HL-60 (cell line): ENCODE measurements around the gene GGTLC1.

Source experiments
- DNase-seq, 2 experiments: peaks; one replicate each; pipeline ENCODE4 v3.0.0-alpha.2; 2010 to 2020; ENCODE audit warnings: low read depth in 1 of 2, low spot score in 1 of 2
- H3K27ac ChIP-seq: fragments of 250-450 bp; sonication (Bioruptor Pico); replicated peaks from 2 replicates; pipeline ENCODE4 v1.5.1; 2020; ENCODE audit warnings: mild to moderate bottlenecking, moderate library complexity
- H3K27me3 ChIP-seq: fragments of 250-450 bp; sonication (Bioruptor Pico); 2 replicates; pipeline ENCODE4 v1.5.1; 2021; ENCODE audit warnings: mild to moderate bottlenecking, moderate library complexity; ENCODE audit not compliant: insufficient read depth, poor library complexity, severe bottlenecking
- H3K4me3 ChIP-seq: replicated peaks from 2 replicates; pipeline ENCODE4 v1.5.1; 2011; ENCODE audit warnings: mild to moderate bottlenecking, control low read depth, low read length; ENCODE audit not compliant: insufficient read depth
- GABPA ChIP-seq: IDR thresholded peaks from 2 replicates; pipeline ENCODE4 v1.6.1; 2012; ENCODE audit warnings: low read depth
- POLR2AphosphoS5 ChIP-seq: IDR thresholded peaks from 2 replicates; pipeline ENCODE4 v1.6.1; 2012; ENCODE audit warnings: low read depth
- REST ChIP-seq: IDR thresholded peaks from 2 replicates; pipeline ENCODE4 v1.6.1; 2012; ENCODE audit warnings: low read depth; ENCODE audit not compliant: insufficient replicate concordance
- SPI1 ChIP-seq: IDR thresholded peaks from 2 replicates; pipeline ENCODE4 v1.6.1; 2012; ENCODE audit warnings: low read depth, mild to moderate bottlenecking, borderline replicate concordance
- TF ChIP-seq, protein P1 (sequence below): IDR thresholded peaks from one replicate; pipeline ENCODE4 v1.5.1; 2011; ENCODE audit warnings: low read length, control low read depth, inconsistent platforms; ENCODE audit not compliant: insufficient read depth

GGTLC1 gene

GRCh38 chr20:24013953-24014352, 25.4 kb upstream of the GGTLC1 start:
- TF ChIP-seq, protein P1, sequence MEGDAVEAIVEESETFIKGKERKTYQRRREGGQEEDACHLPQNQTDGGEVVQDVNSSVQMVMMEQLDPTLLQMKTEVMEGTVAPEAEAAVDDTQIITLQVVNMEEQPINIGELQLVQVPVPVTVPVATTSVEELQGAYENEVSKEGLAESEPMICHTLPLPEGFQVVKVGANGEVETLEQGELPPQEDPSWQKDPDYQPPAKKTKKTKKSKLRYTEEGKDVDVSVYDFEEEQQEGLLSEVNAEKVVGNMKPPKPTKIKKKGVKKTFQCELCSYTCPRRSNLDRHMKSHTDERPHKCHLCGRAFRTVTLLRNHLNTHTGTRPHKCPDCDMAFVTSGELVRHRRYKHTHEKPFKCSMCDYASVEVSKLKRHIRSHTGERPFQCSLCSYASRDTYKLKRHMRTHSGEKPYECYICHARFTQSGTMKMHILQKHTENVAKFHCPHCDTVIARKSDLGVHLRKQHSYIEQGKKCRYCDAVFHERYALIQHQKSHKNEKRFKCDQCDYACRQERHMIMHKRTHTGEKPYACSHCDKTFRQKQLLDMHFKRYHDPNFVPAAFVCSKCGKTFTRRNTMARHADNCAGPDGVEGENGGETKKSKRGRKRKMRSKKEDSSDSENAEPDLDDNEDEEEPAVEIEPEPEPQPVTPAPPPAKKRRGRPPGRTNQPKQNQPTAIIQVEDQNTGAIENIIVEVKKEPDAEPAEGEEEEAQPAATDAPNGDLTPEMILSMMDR, result no peak
- TF ChIP-seq SPI1, result no peak
- TF ChIP-seq POLR2AphosphoS5, result no peak
- no peak for TF ChIP-seq REST
- TF ChIP-seq GABPA, result no peak

GRCh38 chr20:24011282-24011681, 22.7 kb upstream of the GGTLC1 start:
- H3K27ac ChIP-seq, result no peak overlapping the region
- DNase-seq, result no peak
- TF ChIP-seq, protein P1, result no peak
- no peak for TF ChIP-seq REST
- TF ChIP-seq POLR2AphosphoS5, result no peak
- no peak for TF ChIP-seq SPI1
- no peak for TF ChIP-seq GABPA
- no peak overlapping the region for H3K4me3 ChIP-seq
- H3K27me3 ChIP-seq, result peaks cover 2% of the 10 kb centered on the region

More at GRCh38 chr20:24013953-24014352, 25.4 kb upstream of the GGTLC1 start:
- DNase-seq, result no peak
- no peak overlapping the region for H3K4me3 ChIP-seq
- H3K27ac ChIP-seq, result no peak overlapping the region
- H3K27me3 ChIP-seq, result peaks cover 2% of the 10 kb centered on the region

- Histone ChIP-seq H3K4me3 (no peak overlapping the region), H3K27ac (no peak overlapping the region), H3K27me3 (no peaks in the 10 kb centered on the region)
- no peak for DNase-seq
- TF ChIP-seq REST, result no peak
- no peak for TF ChIP-seq SPI1
- TF ChIP-seq, protein P1, result no peak
- no peak for TF ChIP-seq POLR2AphosphoS5
- no peak for TF ChIP-seq GABPA
Measured at GRCh38 chr20:24007758-24008157, 19.2 kb upstream of the GGTLC1 start.
